Skin of body (tissue), 2 donors: Measurements from ENCODE around the gene MON1A. TPM values are rescaled to one million over a fixed set of nuclear protein-coding genes. Genes with fewer than 3 reads are reported as not detected.
A peak's percentile ranks its signal among the peaks of the same experiment; 100 is the strongest.
"Not testable (repeated sequence)": the region's sequence is repeated elsewhere in the genome, so short reads cannot be mapped to it uniquely, and the experiment has no call there.

Experiments
- DNase-seq: peaks from one replicate; lab custom pipeline; 2025; lab: John Stamatoyannopoulos, UW
- total RNA-seq: library from RNA; depleted of rRNA; stranded (reverse); fragments of >200 nt; gene quantifications from one replicate; pipeline ENCODE4 v1.2.3, GENCODE V29; 2014

Gene MON1A
- total RNA-seq, 1 donor from 2014 or later = 3.1 TPM

- DNase-seq = no peak
Observed at GRCh38 chr3:49924683-49925082, 4.9 kb downstream of the MON1A start.

DNA sequence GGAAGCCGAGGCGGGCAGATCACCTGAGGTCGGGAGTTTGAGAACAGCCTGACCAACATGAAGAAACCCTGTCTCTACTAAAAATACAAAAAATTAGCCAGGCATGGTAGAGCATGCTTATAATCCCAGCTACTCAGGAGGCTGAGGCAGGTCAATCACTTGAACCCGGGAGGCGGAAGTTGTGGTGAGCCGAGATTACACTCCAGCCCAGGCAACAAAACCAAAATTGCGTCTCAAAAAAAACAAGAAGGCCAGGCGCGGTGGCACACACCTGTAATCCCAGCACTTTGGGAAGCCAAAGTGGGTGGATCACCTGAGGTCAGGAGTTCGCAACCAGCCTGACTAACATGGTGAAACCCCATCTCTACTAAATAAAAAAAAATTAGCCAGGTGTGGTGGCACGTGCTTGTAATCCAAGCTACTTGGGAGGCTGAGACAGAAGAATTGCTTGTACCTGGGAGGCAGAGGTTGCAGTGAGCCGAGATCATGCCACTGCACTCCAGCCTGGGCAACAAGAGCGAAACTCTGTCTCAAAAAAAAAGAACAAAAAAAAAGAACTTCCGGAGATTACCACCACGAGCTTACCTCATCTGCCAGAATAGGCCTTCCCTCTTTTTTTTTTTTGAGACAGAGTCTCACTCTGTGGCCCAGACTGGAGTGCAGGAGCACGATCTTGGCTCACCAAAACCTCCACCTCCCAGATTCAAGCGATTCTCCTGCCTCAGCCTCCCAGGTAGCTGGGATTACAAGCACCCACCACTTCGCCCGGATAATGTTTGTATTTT lies 11.6 kb downstream of the MON1A start:
- DNase-seq = not testable (repeated sequence)

DNA sequence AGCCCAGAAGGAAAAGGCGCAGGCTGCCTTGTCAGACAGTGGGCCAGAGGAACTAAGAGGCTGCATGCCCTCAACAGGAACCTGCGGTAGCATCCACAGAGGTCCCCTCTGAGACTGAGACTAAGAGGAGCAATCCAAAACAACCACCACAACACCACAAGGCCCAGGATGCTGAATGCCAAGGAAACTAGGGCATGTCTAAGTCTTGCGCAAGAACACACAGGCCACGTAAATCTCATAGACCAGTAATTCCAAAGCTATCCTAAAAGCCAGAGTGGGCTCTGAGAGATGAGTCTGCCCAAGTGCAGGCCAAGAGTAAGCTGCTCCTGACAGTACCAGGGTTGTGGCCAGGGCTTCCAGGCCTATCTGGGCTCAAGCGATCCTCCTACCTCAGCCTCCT lies 12.9 kb downstream of the MON1A start:
- DNase-seq = no peak

- no peak for DNase-seq
Observed at GRCh38 chr3:49914906-49915305, 14.7 kb downstream of the MON1A start.

DNA sequence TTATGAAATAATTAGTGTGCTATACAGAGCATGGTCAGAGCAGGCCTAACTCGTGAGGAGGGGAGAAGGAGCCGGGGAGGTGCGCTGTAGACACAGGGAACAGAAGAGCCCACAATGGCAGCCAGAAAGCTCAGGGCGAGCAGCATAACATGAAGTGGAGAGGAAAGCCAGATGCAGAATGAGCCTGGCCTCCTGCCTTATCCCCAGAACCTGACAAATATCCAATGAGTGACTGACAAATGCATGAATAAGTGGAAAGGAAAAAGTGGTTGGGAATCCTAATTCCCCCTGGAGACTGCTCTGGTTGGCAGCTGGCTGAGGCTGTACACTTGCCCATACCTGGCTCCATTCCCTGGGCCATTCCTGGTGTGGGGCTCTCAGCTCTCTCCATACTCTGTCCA lies 16.7 kb downstream of the MON1A start:
- no peak for DNase-seq

DNA sequence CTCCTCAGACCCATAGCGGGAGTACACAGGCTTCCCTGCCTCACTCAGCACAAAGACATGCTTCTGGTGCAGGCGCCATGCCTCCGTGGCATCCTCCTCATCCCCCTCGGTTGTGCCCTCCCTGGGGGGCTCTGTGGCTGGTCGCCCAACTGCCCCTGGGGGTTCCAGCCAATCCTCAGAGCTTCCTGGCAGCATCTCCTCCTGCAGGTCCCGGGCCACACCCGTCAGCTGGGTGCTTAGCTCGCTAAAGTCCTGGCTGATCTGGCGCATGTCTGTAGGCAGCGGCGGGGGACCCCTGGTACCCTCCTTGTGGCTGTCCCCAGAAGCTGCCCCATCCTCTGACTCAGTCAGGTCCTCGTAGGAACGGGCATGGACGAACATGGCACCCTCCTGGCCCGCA lies 18.0 kb downstream of the MON1A start:
- no peak for DNase-seq

DNA sequence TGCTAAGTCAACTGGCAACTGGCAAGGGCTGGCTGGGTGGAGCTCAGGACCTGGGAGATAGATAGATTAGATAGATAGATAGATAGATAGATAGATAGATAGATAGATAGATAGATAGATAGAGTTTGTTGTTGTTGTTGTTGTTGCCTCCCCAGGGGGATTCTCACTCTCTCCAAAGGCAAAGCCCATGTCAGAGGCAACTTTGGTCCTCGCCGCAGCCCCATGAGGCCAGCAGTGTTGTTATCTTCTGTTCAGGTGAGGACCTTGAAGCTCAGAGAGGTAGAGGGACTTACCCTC lies 18.5 kb downstream of the MON1A start:
- no peak for DNase-seq

DNA sequence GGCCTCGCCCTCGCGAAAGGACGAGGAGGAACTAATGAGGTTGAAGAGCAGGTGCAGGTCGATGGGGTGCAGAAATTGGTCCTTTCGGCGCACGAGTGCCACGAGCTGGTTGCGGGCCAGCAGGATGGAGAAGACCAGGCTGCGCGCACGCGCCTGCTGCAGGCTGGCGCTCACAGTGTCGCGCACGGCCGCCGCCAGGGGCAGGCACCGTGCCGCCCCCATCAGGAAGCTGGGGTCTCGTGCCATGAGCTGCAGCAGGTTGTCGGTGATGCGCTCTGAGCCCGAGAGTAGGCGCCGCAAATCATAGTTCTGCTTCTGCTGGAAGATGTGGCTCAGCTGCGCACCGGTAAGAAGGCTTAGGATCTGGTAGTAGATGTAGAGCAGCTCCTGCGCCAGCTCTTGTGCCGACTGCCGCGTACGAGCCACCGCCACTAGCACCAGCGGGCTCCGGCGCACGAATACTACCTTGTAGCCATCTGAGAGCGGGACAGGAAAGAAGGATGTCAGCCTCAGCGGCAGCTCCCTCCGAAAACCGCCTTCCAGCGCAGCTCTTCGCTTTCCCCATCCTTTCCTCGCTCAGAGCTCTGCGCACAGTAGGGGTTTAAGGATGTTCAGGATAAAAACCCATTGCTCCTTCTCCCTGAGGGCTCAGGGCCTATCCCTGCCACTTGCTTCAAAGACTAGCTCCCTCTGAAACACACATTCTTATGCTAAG lies 19.0 kb downstream of the MON1A start:
- no peak for DNase-seq

DNA sequence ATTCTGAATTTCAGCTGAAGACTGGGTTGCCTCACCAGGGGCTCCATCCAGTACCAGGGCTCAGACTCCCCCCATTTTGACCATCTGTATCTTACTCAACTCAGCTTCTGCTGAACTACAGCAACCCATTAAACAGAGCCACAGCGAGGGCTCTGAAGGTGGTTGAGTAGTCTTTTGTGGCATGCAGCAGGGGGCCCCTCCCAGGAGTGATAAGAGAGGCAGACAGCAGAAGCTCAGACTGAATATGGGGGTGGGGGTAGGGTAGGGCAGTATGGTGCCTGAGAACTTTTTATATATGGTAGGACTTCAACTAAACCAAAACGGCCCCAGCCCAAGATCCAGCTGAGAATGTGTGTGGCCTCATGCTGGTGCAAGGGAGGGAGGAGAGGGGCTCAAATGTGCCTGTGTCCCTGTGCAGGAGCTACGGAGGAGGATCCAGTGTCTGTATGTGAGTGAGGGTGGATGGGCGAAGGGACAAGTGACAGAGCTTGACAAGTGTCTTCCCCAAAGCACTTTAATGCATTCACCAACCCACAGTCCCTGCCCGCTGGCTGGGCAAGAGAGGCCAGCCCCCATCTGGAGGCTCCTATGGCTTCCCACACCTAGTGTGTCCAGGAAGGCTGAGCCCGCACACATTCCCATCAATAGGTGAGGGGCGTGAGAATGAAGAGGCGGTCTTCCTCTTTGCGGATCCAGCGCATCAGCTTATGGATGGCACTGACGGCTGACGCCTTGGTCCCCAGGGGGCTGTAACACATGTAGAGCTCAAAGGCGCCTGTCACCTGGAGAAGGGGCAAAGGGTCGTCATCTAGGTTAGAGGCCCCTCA lies 21.0 kb downstream of the MON1A start:
- no peak for DNase-seq

DNA sequence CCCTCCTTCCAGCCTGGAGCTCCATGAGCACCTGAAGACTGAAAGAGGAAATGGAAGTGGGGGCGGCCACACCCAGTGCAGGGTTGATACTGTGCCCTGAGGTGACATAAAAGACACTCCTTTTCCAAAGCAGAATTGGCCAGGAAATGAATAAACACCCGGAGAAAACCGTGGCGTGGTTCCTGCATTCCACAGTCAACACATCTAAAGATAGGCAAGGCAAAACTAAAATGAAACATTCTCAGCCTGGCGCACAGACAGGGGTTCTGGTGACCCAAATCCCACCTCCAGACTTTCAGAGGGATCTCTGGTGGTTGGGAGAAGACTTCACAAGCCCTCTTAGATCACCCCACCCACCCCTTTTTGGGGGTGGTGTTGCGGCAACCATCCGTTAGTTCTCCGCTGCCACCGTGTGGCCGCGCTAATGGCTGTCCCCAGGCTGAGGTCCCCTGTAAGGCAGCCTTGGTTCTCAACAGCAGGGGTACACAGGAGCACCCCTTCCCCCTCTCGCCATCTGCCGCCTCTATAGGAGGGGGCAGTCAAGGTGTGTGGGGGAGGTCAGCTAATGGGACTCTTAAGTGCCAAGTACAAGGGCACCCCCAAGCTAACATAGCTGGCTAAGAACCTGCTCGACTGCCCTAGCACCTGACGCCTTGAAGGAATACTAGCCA lies 23.4 kb downstream of the MON1A start:
- peak; percentile 33 for DNase-seq

GRCh38 chr3:49904448-49904847 lies 25.2 kb downstream of the MON1A start:
- not testable (repeated sequence) for DNase-seq

- DNase-seq = no peak
Observed at GRCh38 chr3:49903451-49904424, 25.9 kb downstream of the MON1A start, which contains the start of gene MST1R. Gene MST1R (minus strand): TSS chr3:49903873. CDS start chr3:49903609, 264 bp downstream.

DNA sequence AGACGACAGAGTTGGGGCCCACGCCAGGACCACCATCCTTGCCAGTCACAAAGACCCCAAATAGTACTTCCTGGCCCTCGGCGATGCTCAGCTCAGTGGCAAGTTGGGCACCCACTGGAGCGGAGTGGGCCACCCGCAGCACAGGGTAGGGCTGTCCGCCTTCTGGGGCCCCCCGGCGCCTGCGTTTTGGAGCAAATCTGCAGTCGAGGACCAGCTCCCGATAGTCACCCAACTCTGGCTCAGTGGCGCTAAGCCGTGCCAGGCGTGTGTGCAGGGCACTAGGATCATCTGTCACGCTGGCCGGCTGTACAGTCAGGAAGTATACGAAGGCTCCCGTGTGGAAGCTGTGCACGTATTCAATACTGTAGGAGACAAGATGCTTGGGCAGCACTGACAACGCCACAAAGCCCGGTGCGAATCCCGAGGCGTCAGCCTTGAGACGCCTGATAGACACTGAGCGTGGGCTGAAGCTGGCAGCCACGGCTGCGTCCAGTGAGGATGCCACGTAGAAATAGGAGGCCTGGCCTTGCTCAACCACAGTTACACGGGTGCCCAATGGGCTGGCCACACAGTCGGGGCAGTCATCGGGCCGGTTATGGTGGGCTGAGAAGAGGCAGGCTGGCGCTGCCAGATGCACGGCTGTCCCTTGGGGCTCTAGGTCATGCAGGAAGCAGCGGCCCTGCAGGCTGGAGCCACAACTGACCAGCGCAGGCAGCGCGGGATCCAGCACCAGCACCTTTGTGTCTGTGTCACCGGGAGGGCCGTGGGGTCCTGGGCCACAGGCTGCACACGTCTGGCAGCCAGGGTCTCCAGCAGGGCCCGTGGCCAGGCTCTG lies 26.9 kb downstream of the MON1A start:
- DNase-seq = no peak

GRCh38 chr3:49901366-49902339 lies 28.0 kb downstream of the MON1A start:
- peak; percentile 53 for DNase-seq

DNA sequence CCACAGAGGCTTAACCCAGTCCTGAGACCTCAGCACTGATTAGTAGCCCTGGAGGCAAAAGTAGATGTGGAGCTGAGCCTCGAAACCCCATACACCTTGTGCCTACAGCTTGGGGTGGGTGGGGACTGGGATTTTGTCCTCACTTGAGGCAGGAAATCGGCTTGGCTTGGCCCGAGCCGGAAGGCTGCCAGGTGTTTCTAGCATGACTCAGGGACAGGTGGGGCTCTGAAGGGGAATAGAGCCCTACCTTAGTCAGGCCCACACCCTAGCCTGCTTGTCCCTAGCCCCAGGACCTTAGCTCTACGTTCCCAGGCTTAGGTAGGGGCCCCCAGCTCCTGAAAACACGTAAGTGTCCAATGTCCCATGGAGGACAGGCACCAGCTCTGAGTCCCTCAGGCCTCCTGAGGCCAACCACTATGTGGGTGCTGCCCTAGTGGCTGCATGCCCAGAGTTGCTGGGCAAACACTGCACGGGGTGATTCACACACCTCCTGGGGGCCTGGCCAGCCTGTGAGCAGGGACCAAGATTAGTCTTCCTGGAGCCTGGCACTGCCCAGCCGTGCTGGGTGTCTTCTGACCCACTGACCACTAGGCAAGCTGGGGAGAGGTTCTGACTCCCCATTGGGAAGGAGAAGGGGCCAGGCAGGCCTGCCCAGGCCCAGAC lies 29.0 kb downstream of the MON1A start:
- DNase-seq = no peak

GRCh38 chr3:49899815-49900214 lies 29.8 kb downstream of the MON1A start:
- DNase-seq = no peak

- DNase-seq = no peak
Observed at GRCh38 chr3:49898991-49899390, 30.6 kb downstream of the MON1A start.

DNA sequence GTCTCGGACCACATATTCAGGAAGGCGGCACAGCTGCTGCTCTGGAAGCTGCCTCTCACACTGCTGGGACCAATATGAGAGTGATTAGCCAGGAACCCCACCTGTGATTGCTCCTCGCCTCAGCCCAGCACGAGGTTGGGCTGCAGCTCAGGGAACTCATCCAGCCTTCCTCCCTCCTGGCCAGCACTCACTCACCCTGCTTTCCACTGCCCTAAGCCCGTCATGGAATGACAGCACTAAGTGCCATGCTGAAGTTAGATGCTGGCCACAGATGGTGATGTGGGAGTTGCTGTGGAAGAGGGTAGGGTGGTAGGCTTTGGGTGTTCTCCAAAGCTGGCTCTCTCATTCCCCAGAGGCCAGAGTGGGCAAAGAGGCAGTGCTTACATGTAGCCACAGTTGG lies 33.3 kb downstream of the MON1A start:
- DNase-seq = no peak
